ENCODE data around the gene AKAP8L. TPM values are rescaled to one million over a fixed set of nuclear protein-coding genes. Genes with fewer than 3 reads are reported as not detected.

Gene AKAP8L
- total and polyA plus RNA-seq, 10 of the 15 experiments (the other 5 are each of a cell fraction or from before 2014, with no cell fraction given): 0.66 to 64.3 (median 40.0) TPM

DNA sequence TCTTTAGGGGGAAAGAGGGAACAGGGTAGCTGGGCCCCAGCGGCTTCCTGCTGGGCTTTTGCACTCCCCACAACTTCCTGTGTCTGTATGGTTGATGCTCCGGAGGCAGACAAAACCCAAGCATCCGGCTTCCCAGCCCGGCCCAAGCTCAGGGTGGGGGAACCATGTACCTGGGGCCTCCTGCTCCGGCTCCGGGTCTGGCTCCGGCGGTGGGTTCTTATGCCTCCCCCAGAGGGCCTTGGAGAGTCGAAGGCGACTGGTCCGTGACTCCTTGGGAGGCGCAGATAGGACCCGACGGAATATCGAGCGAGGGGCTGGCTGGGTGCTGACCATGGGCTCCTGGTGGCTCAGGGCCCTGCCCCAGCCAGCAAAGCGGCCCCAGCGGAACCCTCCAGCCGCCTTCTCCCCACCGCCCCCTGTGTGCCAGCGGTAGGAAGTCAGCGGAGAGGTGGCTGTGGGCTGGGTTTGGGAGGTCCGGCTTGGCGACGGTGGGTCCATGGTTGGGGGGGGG is 45.1 kb upstream of the AKAP8L start (continued):
- TF ChIP-seq ATF2 (IDR thresholded peaks at IDR 0.05; ENCODE audit: low read length) (no peak), ZNF24 (IDR thresholded peaks at IDR 0.05) (no peak), PAX5 (IDR thresholded peaks at IDR 0.05; ENCODE audit: borderline replicate concordance, low read depth, low read length) (no peak; the same call in 1 of the 2 replicates), ESRRA (IDR thresholded peaks at IDR 0.05; ENCODE audit: low read length) (no peak), RUNX3 (IDR thresholded peaks at IDR 0.05; ENCODE audit: low read length) (peak; percentile 74), SRF (IDR thresholded peaks at IDR 0.05; ENCODE audit: low read depth in 2 of 2, low read length in 2 of 2) (peak in 1 of 2 experiments; percentile 45; a peak in 1 of 4 replicates), LARP7 (IDR thresholded peaks at IDR 0.05) (peak; percentile 69), CTCF (IDR thresholded peaks at IDR 0.05 in 2 of 3, conservative IDR thresholded peaks at IDR 0.05 in 1 of 3; ENCODE audit: control insufficient read depth in 2 of 3, extremely low read depth in 1 of 3, insufficient read depth in 1 of 3, low read depth in 3 of 3, low read length in 3 of 3) (0 out of 6 replicates have a peak, but pooled peaks of 2 of the 3 experiments have one; percentile 2 to 8), ZNF217 (IDR thresholded peaks at IDR 0.05) (no peak), CREB1 (IDR thresholded peaks at IDR 0.05; ENCODE audit: low read depth) (no peak), NFYA (IDR thresholded peaks at IDR 0.05; ENCODE audit: borderline replicate concordance, low read depth, low read length) (no peak), PML (IDR thresholded peaks at IDR 0.05; ENCODE audit: low read length) (peak; percentile 83; the same call in 1 of the 2 replicates), BRCA1 (IDR thresholded peaks at IDR 0.05; ENCODE audit: low read depth, low read length) (no peak), ZNF207 (IDR thresholded peaks at IDR 0.05; ENCODE audit: borderline replicate concordance) (peak; percentile 60; the same call in 1 of the 2 replicates), ETV6 (conservative IDR thresholded peaks at IDR 0.05 in 1 of 2, IDR thresholded peaks at IDR 0.05 in 1 of 2; ENCODE audit: borderline replicate concordance in 1 of 2, low read depth in 1 of 2) (peak in 1 of 2 experiments; percentile 74; a peak in 2 of 4 replicates), IKZF1 (conservative IDR thresholded peaks at IDR 0.05) (peak; percentile 70), JUND (IDR thresholded peaks at IDR 0.05; ENCODE audit: low read depth, low read length) (no peak)
- TF ChIP-seq, protein P1, sequence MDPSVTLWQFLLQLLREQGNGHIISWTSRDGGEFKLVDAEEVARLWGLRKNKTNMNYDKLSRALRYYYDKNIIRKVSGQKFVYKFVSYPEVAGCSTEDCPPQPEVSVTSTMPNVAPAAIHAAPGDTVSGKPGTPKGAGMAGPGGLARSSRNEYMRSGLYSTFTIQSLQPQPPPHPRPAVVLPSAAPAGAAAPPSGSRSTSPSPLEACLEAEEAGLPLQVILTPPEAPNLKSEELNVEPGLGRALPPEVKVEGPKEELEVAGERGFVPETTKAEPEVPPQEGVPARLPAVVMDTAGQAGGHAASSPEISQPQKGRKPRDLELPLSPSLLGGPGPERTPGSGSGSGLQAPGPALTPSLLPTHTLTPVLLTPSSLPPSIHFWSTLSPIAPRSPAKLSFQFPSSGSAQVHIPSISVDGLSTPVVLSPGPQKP (IDR thresholded peaks at IDR 0.05; ENCODE audit: low read depth, low read length): no peak
- TF ChIP-seq, protein P2, sequence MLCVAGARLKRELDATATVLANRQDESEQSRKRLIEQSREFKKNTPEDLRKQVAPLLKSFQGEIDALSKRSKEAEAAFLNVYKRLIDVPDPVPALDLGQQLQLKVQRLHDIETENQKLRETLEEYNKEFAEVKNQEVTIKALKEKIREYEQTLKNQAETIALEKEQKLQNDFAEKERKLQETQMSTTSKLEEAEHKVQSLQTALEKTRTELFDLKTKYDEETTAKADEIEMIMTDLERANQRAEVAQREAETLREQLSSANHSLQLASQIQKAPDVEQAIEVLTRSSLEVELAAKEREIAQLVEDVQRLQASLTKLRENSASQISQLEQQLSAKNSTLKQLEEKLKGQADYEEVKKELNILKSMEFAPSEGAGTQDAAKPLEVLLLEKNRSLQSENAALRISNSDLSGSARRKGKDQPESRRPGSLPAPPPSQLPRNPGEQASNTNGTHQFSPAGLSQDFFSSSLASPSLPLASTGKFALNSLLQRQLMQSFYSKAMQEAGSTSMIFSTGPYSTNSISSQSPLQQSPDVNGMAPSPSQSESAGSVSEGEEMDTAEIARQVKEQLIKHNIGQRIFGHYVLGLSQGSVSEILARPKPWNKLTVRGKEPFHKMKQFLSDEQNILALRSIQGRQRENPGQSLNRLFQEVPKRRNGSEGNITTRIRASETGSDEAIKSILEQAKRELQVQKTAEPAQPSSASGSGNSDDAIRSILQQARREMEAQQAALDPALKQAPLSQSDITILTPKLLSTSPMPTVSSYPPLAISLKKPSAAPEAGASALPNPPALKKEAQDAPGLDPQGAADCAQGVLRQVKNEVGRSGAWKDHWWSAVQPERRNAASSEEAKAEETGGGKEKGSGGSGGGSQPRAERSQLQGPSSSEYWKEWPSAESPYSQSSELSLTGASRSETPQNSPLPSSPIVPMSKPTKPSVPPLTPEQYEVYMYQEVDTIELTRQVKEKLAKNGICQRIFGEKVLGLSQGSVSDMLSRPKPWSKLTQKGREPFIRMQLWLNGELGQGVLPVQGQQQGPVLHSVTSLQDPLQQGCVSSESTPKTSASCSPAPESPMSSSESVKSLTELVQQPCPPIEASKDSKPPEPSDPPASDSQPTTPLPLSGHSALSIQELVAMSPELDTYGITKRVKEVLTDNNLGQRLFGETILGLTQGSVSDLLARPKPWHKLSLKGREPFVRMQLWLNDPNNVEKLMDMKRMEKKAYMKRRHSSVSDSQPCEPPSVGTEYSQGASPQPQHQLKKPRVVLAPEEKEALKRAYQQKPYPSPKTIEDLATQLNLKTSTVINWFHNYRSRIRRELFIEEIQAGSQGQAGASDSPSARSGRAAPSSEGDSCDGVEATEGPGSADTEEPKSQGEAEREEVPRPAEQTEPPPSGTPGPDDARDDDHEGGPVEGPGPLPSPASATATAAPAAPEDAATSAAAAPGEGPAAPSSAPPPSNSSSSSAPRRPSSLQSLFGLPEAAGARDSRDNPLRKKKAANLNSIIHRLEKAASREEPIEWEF (IDR thresholded peaks at IDR 0.05; ENCODE audit: insufficient replicate concordance, low read depth, low read length): no peak
- TF ChIP-seq, protein P3, sequence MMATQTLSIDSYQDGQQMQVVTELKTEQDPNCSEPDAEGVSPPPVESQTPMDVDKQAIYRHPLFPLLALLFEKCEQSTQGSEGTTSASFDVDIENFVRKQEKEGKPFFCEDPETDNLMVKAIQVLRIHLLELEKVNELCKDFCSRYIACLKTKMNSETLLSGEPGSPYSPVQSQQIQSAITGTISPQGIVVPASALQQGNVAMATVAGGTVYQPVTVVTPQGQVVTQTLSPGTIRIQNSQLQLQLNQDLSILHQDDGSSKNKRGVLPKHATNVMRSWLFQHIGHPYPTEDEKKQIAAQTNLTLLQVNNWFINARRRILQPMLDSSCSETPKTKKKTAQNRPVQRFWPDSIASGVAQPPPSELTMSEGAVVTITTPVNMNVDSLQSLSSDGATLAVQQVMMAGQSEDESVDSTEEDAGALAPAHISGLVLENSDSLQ (IDR thresholded peaks at IDR 0.05): 0 out of 2 replicates have a peak, but pooled peaks have one; percentile 7
